Spleen (tissue), 11 donors: ENCODE data around the gene ANKRD10. TPM values are rescaled to one million over a fixed set of nuclear protein-coding genes. Genes with fewer than 3 reads are reported as not detected.

Source experiments
- DNase-seq: peaks from one replicate; pipeline ENCODE4 v3.0.0-alpha.2; 2020
- H3K27ac ChIP-seq, 8 donors: fragments of 200-600 bp; sonication (generic) in 7 of 8; 1 replicate in 4 of 8; 2 replicates in 4 of 8; pipeline versions ENCODE4 v1.5.0 to v1.8.0; 2016 to 2021; ENCODE audit warnings: inconsistent platforms in 4 of 8, mild to moderate bottlenecking in 4 of 8, moderate library complexity in 1 of 8
- H3K27me3 ChIP-seq, 7 donors: fragments of 200-600 bp; sonication (generic) in 6 of 7; replicated peaks in 1 of 7; 1 replicate in 4 of 7; 2 replicates in 3 of 7; pipeline versions ENCODE4 v1.5.0 to v1.8.0; 2016 to 2021; ENCODE audit warnings: inconsistent platforms in 3 of 7, mild to moderate bottlenecking in 1 of 7
- H3K36me3 ChIP-seq, 6 donors: fragments of 200-600 bp; sonication (generic) in 5 of 6; 1 replicate in 4 of 6; 2 replicates in 2 of 6; pipeline versions ENCODE4 v1.5.0 to v1.8.0; 2016 to 2021; ENCODE audit warnings: inconsistent platforms in 2 of 6
- H3K4me1 ChIP-seq, 6 donors: fragments of 200-600 bp; sonication (generic) in 5 of 6; 1 replicate in 3 of 6; 2 replicates in 3 of 6; pipeline versions ENCODE4 v1.5.0 to v1.8.0; 2016 to 2021; ENCODE audit warnings: inconsistent platforms in 3 of 6
- H3K4me3 ChIP-seq, 8 donors: fragments of 200-600 bp; sonication (generic) in 7 of 8; 1 replicate in 4 of 8; 2 replicates in 4 of 8; pipeline versions ENCODE4 v1.5.0 to v1.8.0; 2016 to 2021; ENCODE audit warnings: inconsistent platforms in 4 of 8, mild to moderate bottlenecking in 4 of 8, moderate library complexity in 2 of 8
- H3K9me3 ChIP-seq, 8 donors: fragments of 200-600 bp; sonication (generic) in 7 of 8; 1 replicate in 4 of 8; 2 replicates in 4 of 8; pipeline versions ENCODE4 v1.5.0 to v1.8.0; 2016 to 2021; ENCODE audit warnings: inconsistent platforms in 4 of 8
- CTCF ChIP-seq, 11 experiments: fragments of 200-600 bp in 7 of 11; fragments of 450-650 bp in 4 of 11; sonication (generic) in 4 of 11; IDR thresholded peaks in 8 of 11; conservative IDR thresholded peaks in 3 of 11; 1 replicate in 7 of 11; 2 replicates in 4 of 11; pipeline versions ENCODE4 v1.4.0 to v1.8.0; 2016 to 2021; ENCODE audit warnings: antibody characterized with exemption in 11 of 11, inconsistent platforms in 4 of 11, mild to moderate bottlenecking in 1 of 11
- POLR2A ChIP-seq, 3 donors: fragments of 450-650 bp; IDR thresholded peaks; one replicate each; pipeline ENCODE4 v1.5.1; 2017; ENCODE audit warnings: antibody characterized with exemption in 3 of 3, mild to moderate bottlenecking in 1 of 3
- POLR2AphosphoS5 ChIP-seq, 3 donors: sonication (generic); formaldehyde crosslinking; IDR thresholded peaks; one replicate each; pipeline ENCODE4 v1.5.1; 2017; ENCODE audit warnings: antibody characterized with exemption in 3 of 3
- WGBS, 5 donors: extraction: QIAGEN DNeasy Blood & Tissue Kit in 3 of 5; methylation state at CpG; one replicate each; pipeline versions ENCODE4 v1.1.5 to v1.1.7; 2013 to 2018; 5-methylcytosine and 5-hydroxymethylcytosine counted together
- intact Hi-C: fragments of 100-400 bp; cut with DNase I; formaldehyde crosslinking; loops from one replicate; pipeline ENCODE4 v1.15.0; 2023; ENCODE audit warnings: low total_unique reads
- polyA plus RNA-seq, 3 donors: library from polyadenylated mRNA; stranded (reverse); fragments of 200-250 nt; gene quantifications; one replicate each; pipeline ENCODE4 v1.2.1, GENCODE V29; 2013
- total RNA-seq, 7 donors: library from RNA; depleted of rRNA in 3 of 7; stranded (reverse); fragments of >200 nt in 3 of 7; fragmentation: NEBNext Ultra II Directional in 4 of 7; extraction: Animal tissue kit (Norgen Biotek cat#: 25700) in 4 of 7; gene quantifications; one replicate each; pipeline versions ENCODE4 v1.1.0 to v1.2.1, GENCODE V29; 2016 to 2021
- donor health status: healthy with polysubstance abuse.
- donor health status: DM: no; HTN: no; CAD: no; lungs with moderate emphysema.
- donor health status: DM: no; HTN: no; CAD: no.
- donor health status: Bipolar disorder and iron deficiency.
- donor health status: healthy.
- donor health status: DM: no; HTN: no; CAD: no.
- donor health status: DM: yes; HTN: yes; CAD: no.

Gene ANKRD10
- total and polyA plus RNA-seq, 10 donors = 122 to 253 (median 183) TPM

DNA sequence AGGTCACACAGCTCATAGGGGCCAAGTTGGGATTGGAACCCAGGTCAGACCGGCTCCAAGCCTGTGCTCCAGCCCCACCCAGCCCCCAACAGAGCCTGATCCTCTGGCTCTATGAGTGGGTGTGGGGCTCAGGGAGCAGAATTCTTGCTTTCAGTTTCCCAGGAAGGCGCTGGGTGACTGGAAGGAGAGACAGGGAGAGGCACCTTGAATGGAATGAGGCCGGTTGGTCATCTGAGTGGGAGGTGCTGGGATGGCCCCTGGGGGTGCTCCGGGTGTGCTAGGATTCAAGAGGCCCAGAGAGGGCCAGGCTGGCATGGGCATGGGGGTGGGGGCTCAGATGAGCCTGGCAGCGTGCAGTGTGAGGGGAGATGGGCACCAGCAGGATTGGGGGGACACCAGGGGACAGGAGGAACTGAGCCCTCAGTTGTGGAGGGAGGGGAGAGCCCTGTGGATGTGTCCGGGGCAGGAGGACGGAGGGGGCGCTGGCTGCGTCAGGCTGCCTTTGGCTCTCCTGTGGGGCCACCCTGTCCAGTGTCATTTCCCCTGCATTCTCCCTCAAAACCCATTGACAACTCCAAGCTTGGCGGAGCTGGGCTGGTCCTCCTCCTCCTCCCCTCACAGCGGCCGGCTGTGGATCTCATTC lies 31.2 kb upstream of the ANKRD10 start:
- peaks cover 0 to 23% (median 6%) of the 10 kb centered on the region in 6 donors for H3K4me1 ChIP-seq
- TF ChIP-seq POLR2AphosphoS5 (IDR thresholded peaks at IDR 0.05) (no peak), POLR2A (IDR thresholded peaks at IDR 0.05) (no peak), CTCF (IDR thresholded peaks at IDR 0.05 in 8 of 11, conservative IDR thresholded peaks at IDR 0.05 in 3 of 11) (no peak)
- H3K9me3 ChIP-seq = no peaks in the 10 kb centered on the region
- 89 to 93% (median 91%) methylated on average over 10 to 12 of the region's 12 CpGs for WGBS, 5 donors
- intact Hi-C loops = loop anchor here (10.0 kb wide), 1 partner anchor 99 kb away; no protein-coding TSS in a partner anchor
- no peak overlapping the region for H3K4me3 ChIP-seq
- H3K27ac ChIP-seq = no peak overlapping the region
- peaks cover 0 to 3% (median 0%) of the 10 kb centered on the region in 7 donors for H3K27me3 ChIP-seq
- H3K36me3 ChIP-seq = no peaks in the 10 kb centered on the region
- no peak for DNase-seq

GRCh38 chr13:110944968-110945927 lies 30.4 kb upstream of the ANKRD10 start:
- TF ChIP-seq POLR2AphosphoS5 (IDR thresholded peaks at IDR 0.05) (no peak), POLR2A (IDR thresholded peaks at IDR 0.05) (no peak), CTCF (IDR thresholded peaks at IDR 0.05 in 8 of 11, conservative IDR thresholded peaks at IDR 0.05 in 3 of 11) (no peak)
- Histone ChIP-seq H3K4me3 (no peak overlapping the region), H3K4me1 (peaks cover 0 to 23% (median 6%) of the 10 kb centered on the region in 6 donors), H3K27me3 (no peaks in the 10 kb centered on the region), H3K9me3 (no peaks in the 10 kb centered on the region), H3K36me3 (no peaks in the 10 kb centered on the region), H3K27ac (no peak overlapping the region)
- intact Hi-C loops = loop anchor here (10.0 kb wide), 1 partner anchor 100 kb away; no protein-coding TSS in a partner anchor
- no peak for DNase-seq
- 89 to 97% (median 92%) methylated on average over 21 to 24 of the region's 24 CpGs for WGBS, 5 donors

DNA sequence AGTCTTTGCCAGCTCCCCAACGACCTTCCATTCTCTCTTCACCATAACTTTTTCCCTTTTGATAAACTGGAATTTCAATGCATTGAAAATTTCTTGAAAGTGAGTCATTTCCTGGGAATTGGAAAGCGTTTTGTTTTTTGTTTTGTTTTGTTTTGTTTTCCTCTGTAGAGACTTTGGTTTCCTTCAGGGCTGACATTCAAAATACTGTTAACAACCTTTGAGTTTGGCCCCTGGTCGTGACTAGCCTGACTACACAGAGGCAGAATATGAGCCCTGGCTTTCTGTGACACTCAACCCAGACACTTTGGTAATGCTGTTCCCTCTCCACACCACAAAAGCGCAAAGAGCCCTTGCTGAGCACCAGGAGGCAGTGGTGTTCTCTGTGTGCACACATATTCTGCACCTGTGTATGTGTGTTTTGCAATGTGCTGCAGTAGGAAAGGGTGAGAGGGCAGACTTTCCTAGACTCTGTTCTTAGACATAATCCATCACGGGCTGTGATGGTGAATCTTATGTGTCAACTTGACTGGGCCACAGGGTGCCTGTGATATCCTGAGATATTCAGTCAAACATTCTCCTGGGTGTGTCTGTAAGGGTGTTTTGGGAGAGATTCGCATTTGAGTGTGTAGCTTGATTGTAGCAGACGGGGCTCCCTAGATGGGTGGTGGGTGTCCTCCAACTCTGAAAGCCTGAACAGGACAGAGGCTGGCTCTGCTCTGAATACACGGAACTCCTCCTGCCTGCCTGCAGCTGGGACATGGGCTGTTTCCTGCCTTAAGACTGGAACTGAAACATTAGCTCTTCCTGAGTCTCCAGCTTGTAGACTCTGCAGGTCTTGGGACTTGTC lies 29.5 kb upstream of the ANKRD10 start:
- Histone ChIP-seq H3K36me3 (no peaks in the 10 kb centered on the region), H3K27me3 (no peaks in the 10 kb centered on the region), H3K9me3 (no peaks in the 10 kb centered on the region), H3K27ac (peak overlapping the region in 2 of 8 donors; percentile 11 to 18), H3K4me1 (peaks cover 0 to 23% (median 6%) of the 10 kb centered on the region in 6 donors), H3K4me3 (no peak overlapping the region)
- 53 to 65% (median 58%) methylated on average over 7 to 8 of the region's 8 CpGs for WGBS, 5 donors
- intact Hi-C loops = loop anchor here (10.0 kb wide), 1 partner anchor 100 kb away; no protein-coding TSS in a partner anchor
- no peak for DNase-seq
- TF ChIP-seq POLR2AphosphoS5 (IDR thresholded peaks at IDR 0.05) = no peak
- peak in 8 of 11 experiments; percentile 29 to 63 (median 48) for TF ChIP-seq CTCF (IDR thresholded peaks at IDR 0.05 in 8 of 11, conservative IDR thresholded peaks at IDR 0.05 in 3 of 11)
- no peak for TF ChIP-seq POLR2A (IDR thresholded peaks at IDR 0.05)
